GM10266 (cell line): ENCODE measurements around the gene CSNK2B.

Source experiments
- DNase-seq: peaks from one replicate; pipeline ENCODE4 v3.0.0; 2012; ENCODE audit errors: extremely low spot score
- TF ChIP-seq, protein P1 (sequence below): IDR thresholded peaks from 2 replicates; pipeline ENCODE4 v1.5.1; 2012; ENCODE audit warnings: mild to moderate bottlenecking, low read depth; ENCODE audit not compliant: control insufficient read depth, insufficient read depth; ENCODE audit errors: missing control alignments

The CSNK2B gene

DNA sequence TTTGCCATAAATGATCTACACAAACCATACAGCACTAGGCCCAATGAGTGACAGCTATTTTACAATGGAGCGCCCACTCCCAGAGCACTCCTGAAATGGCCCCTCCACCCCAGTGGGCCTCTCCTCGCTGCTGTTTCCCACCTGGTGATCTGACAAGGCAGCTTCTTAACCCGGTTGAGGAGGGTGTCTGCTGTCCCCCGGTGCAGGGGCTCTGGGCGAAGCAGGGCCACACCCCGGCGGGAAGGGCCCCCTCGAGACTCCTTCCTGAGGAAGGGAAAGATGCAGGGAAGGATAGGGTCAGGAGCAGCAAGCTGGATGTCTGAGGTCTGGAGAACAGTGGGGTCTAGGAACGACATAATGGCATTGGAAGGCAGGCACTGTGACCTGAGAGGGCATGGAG lies 27.0 kb downstream of the CSNK2B start:
- TF ChIP-seq, protein P1, sequence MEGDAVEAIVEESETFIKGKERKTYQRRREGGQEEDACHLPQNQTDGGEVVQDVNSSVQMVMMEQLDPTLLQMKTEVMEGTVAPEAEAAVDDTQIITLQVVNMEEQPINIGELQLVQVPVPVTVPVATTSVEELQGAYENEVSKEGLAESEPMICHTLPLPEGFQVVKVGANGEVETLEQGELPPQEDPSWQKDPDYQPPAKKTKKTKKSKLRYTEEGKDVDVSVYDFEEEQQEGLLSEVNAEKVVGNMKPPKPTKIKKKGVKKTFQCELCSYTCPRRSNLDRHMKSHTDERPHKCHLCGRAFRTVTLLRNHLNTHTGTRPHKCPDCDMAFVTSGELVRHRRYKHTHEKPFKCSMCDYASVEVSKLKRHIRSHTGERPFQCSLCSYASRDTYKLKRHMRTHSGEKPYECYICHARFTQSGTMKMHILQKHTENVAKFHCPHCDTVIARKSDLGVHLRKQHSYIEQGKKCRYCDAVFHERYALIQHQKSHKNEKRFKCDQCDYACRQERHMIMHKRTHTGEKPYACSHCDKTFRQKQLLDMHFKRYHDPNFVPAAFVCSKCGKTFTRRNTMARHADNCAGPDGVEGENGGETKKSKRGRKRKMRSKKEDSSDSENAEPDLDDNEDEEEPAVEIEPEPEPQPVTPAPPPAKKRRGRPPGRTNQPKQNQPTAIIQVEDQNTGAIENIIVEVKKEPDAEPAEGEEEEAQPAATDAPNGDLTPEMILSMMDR = no peak
- DNase-seq = no peak

- TF ChIP-seq, protein P1 = no peak
- DNase-seq = no peak
Measured at GRCh38 chr6:31693535-31693934, 27.7 kb downstream of the CSNK2B start.

GRCh38 chr6:31697555-31697954 lies 31.7 kb downstream of the CSNK2B start:
- TF ChIP-seq, protein P1 = no peak

DNA sequence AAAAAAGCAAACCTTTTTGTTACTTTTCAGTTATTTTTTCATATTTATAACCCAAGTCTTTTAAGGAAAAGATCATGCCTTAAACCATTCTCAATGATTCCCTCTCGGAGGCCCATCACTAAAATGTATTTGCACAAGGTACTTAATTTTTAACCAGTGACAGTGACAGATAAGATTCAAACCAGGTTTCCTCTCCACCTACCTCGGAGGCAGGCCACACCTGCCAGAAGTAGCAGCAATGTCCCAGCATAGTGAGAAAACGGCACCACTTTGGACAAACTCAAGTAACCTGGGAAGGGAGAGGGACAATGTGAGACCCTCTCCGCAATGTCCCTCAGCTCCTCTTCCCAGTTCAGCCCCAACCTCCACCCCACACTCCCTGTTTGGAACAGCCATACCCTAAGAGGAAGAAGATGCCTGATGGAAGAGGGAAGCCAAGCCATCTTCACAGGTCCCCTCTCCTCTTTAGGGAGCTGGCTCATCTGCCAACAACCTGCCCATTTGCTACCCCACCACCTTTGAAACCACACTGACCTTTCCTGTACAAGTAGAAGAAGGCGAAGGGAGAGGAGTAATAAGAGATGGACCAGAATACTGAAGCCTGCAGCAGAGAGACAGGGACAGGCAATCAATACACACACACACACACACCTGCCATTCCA lies 35.0 kb downstream of the CSNK2B start:
- TF ChIP-seq, protein P1 = no peak
- no peak for DNase-seq

More at GRCh38 chr6:31697555-31697954, 31.7 kb downstream of the CSNK2B start:
- DNase-seq = no peak

DNA sequence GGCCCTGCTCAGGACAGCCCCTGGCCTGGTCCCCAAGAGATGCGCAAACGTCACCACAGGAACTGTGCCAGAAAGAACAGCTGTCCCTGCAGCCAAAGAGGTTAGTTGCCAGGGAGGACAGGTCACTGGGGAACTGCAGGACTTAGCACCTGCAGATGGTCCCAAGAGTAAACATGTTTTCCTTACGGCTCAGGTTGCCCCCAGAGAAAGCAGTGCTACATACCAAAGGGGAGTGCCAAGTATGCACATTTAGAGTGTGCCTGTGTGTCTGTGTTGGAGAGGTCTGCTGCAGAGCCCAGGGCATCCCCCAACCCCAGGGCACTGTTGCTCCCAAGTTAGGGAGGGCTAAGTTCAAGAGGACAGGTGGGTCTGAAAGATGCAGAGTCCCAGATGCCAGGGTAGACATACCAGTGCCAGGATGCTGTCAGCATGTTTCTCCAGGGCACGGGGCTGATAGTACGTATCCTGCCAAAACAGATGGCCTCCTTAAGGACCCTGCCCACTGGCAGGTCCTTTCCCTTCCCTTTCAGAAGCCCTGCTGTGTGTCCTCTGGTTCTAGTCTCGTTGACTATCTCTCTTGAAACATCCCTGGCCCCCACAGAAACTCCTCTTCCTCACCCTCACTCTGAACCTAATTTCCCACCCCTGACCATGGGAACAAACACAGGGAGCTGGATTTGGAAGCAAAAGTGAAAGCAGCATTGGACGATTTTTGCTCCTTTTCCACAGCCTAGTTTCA lies 36.0 kb downstream of the CSNK2B start:
- TF ChIP-seq, protein P1 = no peak
- DNase-seq = no peak

- DNase-seq = no peak
- TF ChIP-seq, protein P1 = no peak
Measured at GRCh38 chr6:31702405-31702818, 36.5 kb downstream of the CSNK2B start.
